ENCODE results near the gene SPATA12.
A peak's percentile ranks its signal among the peaks of the same experiment; 100 is the strongest.

DNA sequence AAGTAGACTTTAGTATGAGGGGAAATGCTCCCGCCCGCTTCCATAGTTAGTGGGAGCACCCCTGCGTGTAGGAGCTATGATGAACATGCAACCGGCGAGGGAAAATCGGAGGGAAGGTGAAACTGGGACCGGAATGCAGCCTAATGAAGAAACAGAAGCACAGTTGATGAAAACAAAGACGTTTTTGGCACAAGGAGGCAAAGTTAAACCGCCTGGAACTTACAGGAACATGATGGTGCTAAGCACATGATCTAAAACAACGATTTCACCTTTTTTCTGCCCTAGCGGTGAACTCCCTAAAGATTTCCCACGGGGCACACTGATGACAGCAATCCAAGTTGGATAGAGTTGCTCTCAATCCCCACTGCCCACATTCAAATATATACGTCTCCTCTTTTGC is 49.4 kb upstream of the SPATA12 start:
- TF ChIP-seq POLR2AphosphoS5 (IDR thresholded peaks at IDR 0.05), result peak; percentile 71
- no peak for TF ChIP-seq POLR2A (IDR thresholded peaks at IDR 0.05)

Measured in gastroesophageal sphincter (tissue), 2 donors.